CD14-positive monocyte (primary cell): ENCODE measurements around the gene CMPK2. TPM values are rescaled to one million over a fixed set of nuclear protein-coding genes. Genes with fewer than 3 reads are reported as not detected.

ENCODE experiments used
- DNase-seq, 3 donors: peaks; one replicate each; pipeline ENCODE4 v3.0.0-alpha.2; 2011 to 2022
- H2AFZ ChIP-seq: 2 replicates; pipeline ENCODE4 v1.6.0; 2012; ENCODE audit warnings: mild to moderate bottlenecking, low read depth, low read length, inconsistent platforms; ENCODE audit not compliant: insufficient read depth, poor library complexity, severe bottlenecking
- H3K27ac ChIP-seq, 2 donors: 1 replicate in 1 of 2; 2 replicates in 1 of 2; pipeline ENCODE4 v1.5.1; 2012 to 2013; ENCODE audit warnings: low read length in 2 of 2, control low read depth in 1 of 2, inconsistent platforms in 1 of 2, low read depth in 1 of 2, mild to moderate bottlenecking in 1 of 2
- H3K27me3 ChIP-seq, 2 donors: one replicate each; pipeline versions ENCODE4 v1.6.0 to v1.6.1; 2011 to 2013; ENCODE audit warnings: low read length in 2 of 2; ENCODE audit not compliant: control insufficient read depth in 2 of 2, insufficient read depth in 2 of 2
- H3K36me3 ChIP-seq, 2 donors: replicated peaks in 1 of 2; 1 replicate in 1 of 2; 2 replicates in 1 of 2; pipeline versions ENCODE4 v1.5.1 to v1.6.1; 2012 to 2013; ENCODE audit warnings: low read length in 2 of 2, control low read depth in 1 of 2, inconsistent platforms in 1 of 2, mild to moderate bottlenecking in 1 of 2; ENCODE audit not compliant: insufficient read depth in 2 of 2, control insufficient read depth in 1 of 2
- H3K4me1 ChIP-seq, 2 donors: 1 replicate in 1 of 2; 2 replicates in 1 of 2; pipeline versions ENCODE4 v1.5.1 to v1.6.1; 2012 to 2013; ENCODE audit warnings: low read length in 2 of 2, control low read depth in 1 of 2, inconsistent platforms in 1 of 2, mild to moderate bottlenecking in 1 of 2, moderate library complexity in 1 of 2; ENCODE audit not compliant: insufficient read depth in 2 of 2, control insufficient read depth in 1 of 2
- H3K4me2 ChIP-seq: replicated peaks from 2 replicates; pipeline ENCODE3; 2012; ENCODE audit warnings: low read length, moderate library complexity, mild to moderate bottlenecking; ENCODE audit not compliant: poor library complexity, severe bottlenecking; ENCODE audit errors: extremely low read depth
- H3K4me3 ChIP-seq, 3 experiments: fragments of 200-600 bp in 1 of 3; sonication (generic) in 1 of 3; replicated peaks in 1 of 3; 1 replicate in 2 of 3; 2 replicates in 1 of 3; pipeline ENCODE4 v1.5.1; 2011 to 2013; ENCODE audit warnings: low read length in 3 of 3, mild to moderate bottlenecking in 3 of 3, control low read depth in 2 of 3, low read depth in 2 of 3, inconsistent platforms in 1 of 3, moderate library complexity in 1 of 3
- H3K79me2 ChIP-seq: 2 replicates; pipeline ENCODE4 v1.6.0; 2012; ENCODE audit warnings: mild to moderate bottlenecking, control low read depth, inconsistent platforms, low read length, moderate library complexity; ENCODE audit not compliant: insufficient read depth
- H3K9ac ChIP-seq: 2 replicates; pipeline ENCODE4 v1.6.0; 2017; ENCODE audit warnings: low read length, mild to moderate bottlenecking; ENCODE audit not compliant: insufficient read depth, poor library complexity, severe bottlenecking
- H3K9me3 ChIP-seq, 2 donors: replicated peaks in 1 of 2; 1 replicate in 1 of 2; 2 replicates in 1 of 2; pipeline versions ENCODE4 v1.5.1 to v1.6.1; 2012 to 2013; ENCODE audit warnings: low read length in 2 of 2, control low read depth in 1 of 2; ENCODE audit not compliant: control insufficient read depth in 1 of 2, insufficient read depth in 1 of 2
- H4K20me1 ChIP-seq: 2 replicates; pipeline ENCODE4 v1.6.0; 2012; ENCODE audit warnings: mild to moderate bottlenecking, low read length, control low read depth, moderate library complexity; ENCODE audit not compliant: insufficient read depth
- H3K27ac Mint-ChIP-seq, 7 donors: one replicate each; pipeline ENCODE4 v1.8.0; 2020; ENCODE audit warnings: mild to moderate bottlenecking in 7 of 7, mixed read lengths in 7 of 7, moderate library complexity in 6 of 7, inconsistent platforms in 2 of 7
- H3K27me3 Mint-ChIP-seq, 3 donors: one replicate each; pipeline ENCODE4 v1.8.0; 2021 to 2022; ENCODE audit warnings: low read depth in 3 of 3, mild to moderate bottlenecking in 3 of 3, mixed read lengths in 3 of 3, moderate library complexity in 3 of 3, inconsistent platforms in 1 of 3
- H3K36me3 Mint-ChIP-seq, 2 donors: one replicate each; pipeline ENCODE4 v1.8.0; 2020; ENCODE audit warnings: mixed read lengths in 2 of 2, inconsistent platforms in 1 of 2, mild to moderate bottlenecking in 1 of 2
- H3K4me1 Mint-ChIP-seq: one replicate; pipeline ENCODE4 v1.8.0; 2020; ENCODE audit warnings: mild to moderate bottlenecking, mixed read lengths
- H3K4me3 Mint-ChIP-seq, 2 donors: one replicate each; pipeline ENCODE4 v1.8.0; 2020; ENCODE audit warnings: mild to moderate bottlenecking in 2 of 2, mixed read lengths in 2 of 2, moderate library complexity in 1 of 2
- H3K9me3 Mint-ChIP-seq, 7 donors: one replicate each; pipeline ENCODE4 v1.8.0; 2020 to 2022; ENCODE audit warnings: mixed read lengths in 7 of 7, mild to moderate bottlenecking in 6 of 7, moderate library complexity in 6 of 7, inconsistent platforms in 2 of 7
- WGBS: methylation state at CpG from one replicate; pipeline ENCODE4 v1.1.5; 2013; ENCODE audit warnings: missing lambda C conversion rate; ENCODE audit not compliant: insufficient coverage; 5-methylcytosine and 5-hydroxymethylcytosine counted together
- intact Hi-C, 2 donors: fragments of 100-400 bp; cut with micrococcal nuclease; formaldehyde crosslinking; loops; one replicate each; pipeline versions ENCODE4 v1.15.0 to v1.15.1; 2023
- polyA plus RNA-seq, 3 donors: library from polyadenylated mRNA; depleted of rRNA in 1 of 3; unstranded in 2 of 3; stranded (reverse) in 1 of 3; fragments of 300-500 nt in 2 of 3; fragments of >200 nt in 1 of 3; fragmentation: Illumina TruSeq in 2 of 3; gene quantifications; 1 replicate in 2 of 3; 2 replicates in 1 of 3; pipeline ENCODE4 v1.2.3, GENCODE V29; 2012 to 2021
- TF ChIP-seq, protein P1 (sequence below): fragments of 200-600 bp; IDR thresholded peaks from one replicate; pipeline ENCODE4 v1.8.0; 2022; ENCODE audit warnings: antibody characterized with exemption, mild to moderate bottlenecking

Gene CMPK2
- polyA plus RNA-seq, 3 donors: 12.6 to 18.1 (median 17.0) TPM

DNA sequence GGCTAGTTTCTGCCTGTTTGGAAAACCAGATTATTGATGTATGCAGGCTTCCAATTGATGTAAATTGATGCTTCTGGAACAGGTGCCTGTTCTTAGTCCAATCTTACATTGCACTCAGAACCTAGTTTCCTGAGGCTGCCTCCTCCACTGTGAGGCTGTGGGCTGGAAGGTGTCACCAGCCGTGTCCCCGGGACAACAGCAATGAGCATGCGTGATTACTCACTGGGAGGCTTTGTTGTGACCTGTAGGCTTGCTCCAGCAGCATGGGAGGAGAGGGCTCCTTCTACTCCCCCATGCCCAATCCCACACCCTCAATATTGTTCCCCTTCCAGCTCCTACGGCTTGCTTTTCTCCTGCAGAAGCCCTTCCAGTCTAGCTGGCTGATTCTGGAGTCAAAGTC is 23.0 kb upstream of the CMPK2 start:
- Histone ChIP-seq H3K4me2 (no peak overlapping the region), H4K20me1 (no peaks in the 10 kb centered on the region), H3K9me3 (no peaks in the 10 kb centered on the region), H3K9ac (no peak overlapping the region), H3K27ac (no peak overlapping the region), H3K36me3 (no peaks in the 10 kb centered on the region), H3K27me3 (no peaks in the 10 kb centered on the region), H3K4me3 (no peak overlapping the region), H3K79me2 (no peaks in the 10 kb centered on the region), H2AFZ (no peak overlapping the region), H3K4me1 (no peaks in the 10 kb centered on the region)
- Mint-ChIP-seq H3K36me3 (peaks cover 3 to 7% of the 10 kb centered on the region in 2 donors), H3K4me1 (no peaks in the 10 kb centered on the region), H3K27ac (no peak overlapping the region), H3K9me3 (peaks cover 0 to 2% (median 0%) of the 10 kb centered on the region in 7 donors), H3K4me3 (no peak overlapping the region), H3K27me3 (peaks cover 0 to 2% (median 0%) of the 10 kb centered on the region in 3 donors)
- 57% methylated on average over 1 of the region's 4 CpGs for WGBS
- no peak for DNase-seq
- intact Hi-C loops: no loop called here
- TF ChIP-seq, protein P1, sequence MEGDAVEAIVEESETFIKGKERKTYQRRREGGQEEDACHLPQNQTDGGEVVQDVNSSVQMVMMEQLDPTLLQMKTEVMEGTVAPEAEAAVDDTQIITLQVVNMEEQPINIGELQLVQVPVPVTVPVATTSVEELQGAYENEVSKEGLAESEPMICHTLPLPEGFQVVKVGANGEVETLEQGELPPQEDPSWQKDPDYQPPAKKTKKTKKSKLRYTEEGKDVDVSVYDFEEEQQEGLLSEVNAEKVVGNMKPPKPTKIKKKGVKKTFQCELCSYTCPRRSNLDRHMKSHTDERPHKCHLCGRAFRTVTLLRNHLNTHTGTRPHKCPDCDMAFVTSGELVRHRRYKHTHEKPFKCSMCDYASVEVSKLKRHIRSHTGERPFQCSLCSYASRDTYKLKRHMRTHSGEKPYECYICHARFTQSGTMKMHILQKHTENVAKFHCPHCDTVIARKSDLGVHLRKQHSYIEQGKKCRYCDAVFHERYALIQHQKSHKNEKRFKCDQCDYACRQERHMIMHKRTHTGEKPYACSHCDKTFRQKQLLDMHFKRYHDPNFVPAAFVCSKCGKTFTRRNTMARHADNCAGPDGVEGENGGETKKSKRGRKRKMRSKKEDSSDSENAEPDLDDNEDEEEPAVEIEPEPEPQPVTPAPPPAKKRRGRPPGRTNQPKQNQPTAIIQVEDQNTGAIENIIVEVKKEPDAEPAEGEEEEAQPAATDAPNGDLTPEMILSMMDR: no peak

DNA sequence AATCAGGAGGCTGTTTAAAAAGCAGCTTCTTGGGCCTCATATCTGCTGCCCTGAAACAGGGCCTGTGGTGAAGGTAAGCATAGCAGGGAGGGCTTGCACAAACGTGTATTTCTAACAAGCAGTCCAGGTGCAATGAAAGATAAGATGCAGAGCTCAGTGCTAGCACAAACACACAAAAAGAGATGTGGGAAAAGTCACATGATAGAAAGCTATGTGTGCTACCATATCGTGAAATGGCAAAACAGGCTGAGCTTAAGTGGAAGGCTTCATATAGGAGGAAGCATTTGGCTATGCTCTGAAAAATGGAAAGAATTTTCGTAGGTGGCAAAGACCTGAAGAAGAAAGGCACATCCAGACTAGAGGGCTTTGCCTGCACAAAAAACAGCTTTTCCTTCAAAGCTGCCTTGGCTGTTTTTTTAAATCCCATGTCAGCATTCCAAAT is 22.1 kb upstream of the CMPK2 start:
- Histone ChIP-seq H3K27ac (no peak overlapping the region), H3K9me3 (no peaks in the 10 kb centered on the region), H3K27me3 (no peaks in the 10 kb centered on the region), H3K4me1 (no peaks in the 10 kb centered on the region), H3K79me2 (no peaks in the 10 kb centered on the region), H3K4me2 (no peak overlapping the region), H4K20me1 (no peaks in the 10 kb centered on the region), H3K36me3 (no peaks in the 10 kb centered on the region), H3K4me3 (no peak overlapping the region), H3K9ac (no peak overlapping the region), H2AFZ (no peak overlapping the region)
- intact Hi-C loops: no loop called here
- no peak for DNase-seq
- H3K36me3 Mint-ChIP-seq: peaks cover 3 to 7% of the 10 kb centered on the region in 2 donors
- 19% methylated on average over 3 of the region's 3 CpGs for WGBS
- H3K4me3 Mint-ChIP-seq: no peak overlapping the region
- H3K9me3 Mint-ChIP-seq: peaks cover 0 to 2% (median 0%) of the 10 kb centered on the region in 7 donors
- peaks cover 0 to 2% (median under 1%) of the 10 kb centered on the region in 3 donors for H3K27me3 Mint-ChIP-seq
- TF ChIP-seq, protein P1: no peak
- no peak overlapping the region for H3K27ac Mint-ChIP-seq
- H3K4me1 Mint-ChIP-seq: no peaks in the 10 kb centered on the region
